Natural killer cell (primary cell): Measurements from ENCODE around the gene LPAR1. TPM values are rescaled to one million over a fixed set of nuclear protein-coding genes. Genes with fewer than 3 reads are reported as not detected.

ENCODE experiments used
- ATAC-seq, 3 donors: fragments of 150-1000 bp in 2 of 3; fragments of 200-7000 bp in 1 of 3; cut with Tn5 transposase; 1 replicate in 1 of 3; 2 replicates in 2 of 3; pipeline ENCODE4 v1.10.0; 2021; ENCODE audit warnings: mild to moderate bottlenecking in 2 of 3, moderate library complexity in 2 of 3
- DNase-seq, 2 donors: peaks; one replicate each; pipeline versions ENCODE4 v3.0.0 to v3.0.0-alpha.2; 2013 to 2021; ENCODE audit warnings: mixed read lengths in 1 of 2
- H3K27ac ChIP-seq: one replicate; pipeline ENCODE4 v1.5.1; 2013; ENCODE audit warnings: mild to moderate bottlenecking, low read length
- H3K27me3 ChIP-seq: one replicate; pipeline ENCODE4 v1.6.1; 2013; ENCODE audit warnings: low read length; ENCODE audit not compliant: control insufficient read depth, insufficient read depth
- H3K36me3 ChIP-seq: one replicate; pipeline ENCODE4 v1.6.1; 2013; ENCODE audit warnings: low read length; ENCODE audit not compliant: control insufficient read depth, insufficient read depth
- H3K4me1 ChIP-seq: one replicate; pipeline ENCODE4 v1.6.1; 2013; ENCODE audit warnings: low read length; ENCODE audit not compliant: control insufficient read depth, insufficient read depth
- H3K4me3 ChIP-seq: one replicate; pipeline ENCODE4 v1.5.1; 2013; ENCODE audit warnings: low read length
- H3K9me3 ChIP-seq: one replicate; pipeline ENCODE4 v1.6.1; 2013; ENCODE audit warnings: low read length; ENCODE audit not compliant: control insufficient read depth, insufficient read depth
- H3K27ac Mint-ChIP-seq, 2 donors: one replicate each; pipeline ENCODE4 v1.8.0; 2022; ENCODE audit warnings: mild to moderate bottlenecking in 2 of 2, mixed read lengths in 2 of 2, moderate library complexity in 1 of 2
- H3K27me3 Mint-ChIP-seq, 2 donors: one replicate each; pipeline ENCODE4 v1.8.0; 2022; ENCODE audit warnings: low read depth in 2 of 2, mixed read lengths in 2 of 2
- H3K36me3 Mint-ChIP-seq: one replicate; pipeline ENCODE4 v1.8.0; 2022; ENCODE audit warnings: mixed read lengths
- H3K4me1 Mint-ChIP-seq, 2 donors: one replicate each; pipeline ENCODE4 v1.8.0; 2022; ENCODE audit warnings: mixed read lengths in 2 of 2
- H3K4me3 Mint-ChIP-seq: one replicate; pipeline ENCODE4 v1.8.0; 2022; ENCODE audit warnings: mild to moderate bottlenecking, moderate library complexity, mixed read lengths
- H3K9me3 Mint-ChIP-seq, 2 donors: one replicate each; pipeline ENCODE4 v1.8.0; 2022; ENCODE audit warnings: mixed read lengths in 2 of 2
- CTCF ChIP-seq: fragments of 200-600 bp; IDR thresholded peaks from one replicate; pipeline ENCODE4 v1.8.0; 2022; ENCODE audit warnings: antibody characterized with exemption
- WGBS: methylation state at CpG from one replicate; pipeline ENCODE4 v1.1.7; 2013; ENCODE audit warnings: missing lambda C conversion rate; ENCODE audit not compliant: insufficient coverage; 5-methylcytosine and 5-hydroxymethylcytosine counted together
- intact Hi-C: fragments of 100-400 bp; cut with micrococcal nuclease; formaldehyde crosslinking; loops from one replicate; pipeline ENCODE4 v1.14.2; 2022
- total RNA-seq, 4 donors: library from RNA; stranded (reverse); fragments of 120-200 nt in 1 of 4; gene quantifications; one replicate each; pipeline versions ENCODE4 v1.2.3 to v1.2.4, GENCODE V29; 2013 to 2022

The LPAR1 gene
- total RNA-seq, 3 donors from 2014 or later (not counting 1 experiment from before 2014, with no cell fraction given): 0.48 to 0.50 TPM; not detected in 1

DNA sequence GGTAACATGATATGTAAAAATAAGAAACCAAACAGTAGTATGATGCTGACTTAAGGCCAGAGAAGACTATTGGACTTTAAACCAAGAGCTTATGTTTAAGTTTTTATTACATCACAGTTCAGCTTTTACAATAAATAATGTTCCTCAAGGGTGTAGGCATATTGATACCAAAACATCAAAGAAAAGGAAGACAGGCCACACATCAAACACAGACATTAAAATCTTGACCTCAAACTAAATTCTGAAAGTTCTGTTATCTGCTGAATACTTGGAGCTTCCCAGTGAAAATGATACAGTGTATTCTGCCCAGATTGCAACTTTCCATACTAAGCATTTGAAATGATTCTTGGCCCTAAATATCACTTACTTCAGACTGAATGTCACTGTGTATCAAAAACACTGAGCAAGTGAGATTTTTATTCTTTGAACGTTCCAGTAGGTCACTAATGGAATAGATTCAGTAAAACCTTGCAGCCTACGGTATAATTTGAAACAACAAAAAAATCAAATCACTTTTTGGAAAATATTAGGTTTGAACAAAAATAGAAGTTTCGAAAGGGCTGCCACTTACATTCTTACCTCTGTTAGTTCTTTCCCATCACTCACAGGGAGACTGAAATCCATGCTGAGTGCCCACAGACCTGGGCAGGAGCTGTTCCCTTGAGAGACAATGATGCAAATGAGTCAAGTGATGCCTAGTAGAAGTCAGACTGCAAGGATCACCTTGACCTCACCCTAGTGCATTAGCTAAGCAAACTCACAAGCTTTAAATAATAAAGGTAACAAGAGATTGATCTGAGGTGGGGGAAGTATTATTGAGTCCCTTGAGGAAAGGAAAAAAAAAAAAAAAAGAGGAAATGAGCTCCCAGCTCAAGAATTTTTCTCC is 2.5 kb downstream of the LPAR1 start:
- H3K36me3 Mint-ChIP-seq: peaks cover 18% of the 10 kb centered on the region
- H3K36me3 ChIP-seq: no peaks in the 10 kb centered on the region
- ATAC-seq (no peak), DNase-seq (no peak)
- no peak overlapping the region for H3K4me3 Mint-ChIP-seq
- no peak for TF ChIP-seq CTCF
- H3K4me1 Mint-ChIP-seq: peaks cover 15% of the 10 kb centered on the region in 2 donors
- WGBS: 79% methylated on average over 3 of the region's 3 CpGs
- peaks cover 27 to 45% of the 10 kb centered on the region in 2 donors for H3K27me3 Mint-ChIP-seq
- no peaks in the 10 kb centered on the region for H3K9me3 Mint-ChIP-seq
- H3K4me1 ChIP-seq: peaks cover 21% of the 10 kb centered on the region
- no peak overlapping the region for H3K27ac Mint-ChIP-seq
- H3K27ac ChIP-seq: no peak overlapping the region
- H3K27me3 ChIP-seq: peaks cover 9% of the 10 kb centered on the region
- H3K9me3 ChIP-seq: no peaks in the 10 kb centered on the region
- intact Hi-C loops: no loop called here
- no peak overlapping the region for H3K4me3 ChIP-seq

DNA sequence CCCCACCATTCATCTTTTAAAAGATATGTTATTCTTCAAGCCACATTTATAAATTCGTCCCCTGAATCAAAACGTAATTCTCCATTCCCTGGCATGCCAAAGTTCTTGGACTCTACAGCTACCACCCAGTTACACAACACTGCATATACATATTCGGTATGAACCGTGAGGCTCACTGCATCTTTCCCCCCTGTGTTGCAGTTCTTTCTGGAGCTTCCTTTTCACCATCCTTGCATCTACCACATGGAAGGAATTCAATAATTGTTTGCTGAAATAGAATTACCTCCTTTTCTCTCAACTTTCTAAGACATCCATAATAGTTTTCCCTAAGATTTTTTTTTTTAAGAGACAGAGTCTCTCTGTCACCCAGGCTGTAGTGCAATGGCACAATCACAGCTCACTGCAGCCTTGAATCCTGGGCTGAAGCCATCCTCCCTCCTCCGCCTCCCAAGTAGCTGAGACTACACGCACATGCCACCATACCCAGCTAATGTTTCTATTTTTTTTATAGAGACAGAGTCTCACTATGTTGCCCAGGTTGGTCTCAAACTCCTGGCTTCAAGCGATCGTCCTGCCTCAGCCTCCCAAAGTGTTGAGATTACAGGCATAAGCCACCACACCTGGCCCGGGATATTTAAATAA is 3.3 kb downstream of the LPAR1 start:
- no peaks in the 10 kb centered on the region for H3K9me3 Mint-ChIP-seq
- Histone ChIP-seq H3K4me3 (no peak overlapping the region), H3K4me1 (peaks cover 21% of the 10 kb centered on the region), H3K36me3 (no peaks in the 10 kb centered on the region), H3K27ac (no peak overlapping the region), H3K27me3 (peaks cover 9% of the 10 kb centered on the region), H3K9me3 (no peaks in the 10 kb centered on the region)
- intact Hi-C loops: no loop called here
- H3K36me3 Mint-ChIP-seq: peaks cover 18% of the 10 kb centered on the region
- peaks cover 15% of the 10 kb centered on the region in 2 donors for H3K4me1 Mint-ChIP-seq
- no peak overlapping the region for H3K27ac Mint-ChIP-seq
- ATAC-seq (no peak), DNase-seq (no peak)
- 84% methylated on average over 9 of the region's 9 CpGs for WGBS
- H3K4me3 Mint-ChIP-seq: no peak overlapping the region
- peaks cover 27 to 45% of the 10 kb centered on the region in 2 donors for H3K27me3 Mint-ChIP-seq
- TF ChIP-seq CTCF: no peak

GRCh38 chr9:111034170-111034897 is 3.9 kb downstream of the LPAR1 start:
- Histone ChIP-seq H3K4me3 (no peak overlapping the region), H3K27ac (no peak overlapping the region), H3K9me3 (no peaks in the 10 kb centered on the region), H3K4me1 (peaks cover 18% of the 10 kb centered on the region), H3K27me3 (peaks cover 9% of the 10 kb centered on the region), H3K36me3 (no peaks in the 10 kb centered on the region)
- WGBS: 83% methylated on average over 5 of the region's 6 CpGs
- ATAC-seq (no peak), DNase-seq (no peak)
- peaks cover 26 to 44% of the 10 kb centered on the region in 2 donors for H3K27me3 Mint-ChIP-seq
- peaks cover 16 to 17% of the 10 kb centered on the region in 2 donors for H3K4me1 Mint-ChIP-seq
- intact Hi-C loops: no loop called here
- peaks cover 18% of the 10 kb centered on the region for H3K36me3 Mint-ChIP-seq
- H3K9me3 Mint-ChIP-seq: no peaks in the 10 kb centered on the region
- no peak overlapping the region for H3K27ac Mint-ChIP-seq
- TF ChIP-seq CTCF: no peak
- no peak overlapping the region for H3K4me3 Mint-ChIP-seq
